Endothelial cell of hepatic sinusoid (primary cell): Measurements from ENCODE around the gene SLC35C1.
"Not testable (repeated sequence)": the region's sequence is repeated elsewhere in the genome, so short reads cannot be mapped to it uniquely, and the experiment has no call there.

Experiments
- in situ Hi-C: cut with HindIII; loops from 2 replicates; pipeline ENCODE4 v1.10.0; 2017; ENCODE audit warnings: low sequenced_read_pairs

The SLC35C1 gene

DNA sequence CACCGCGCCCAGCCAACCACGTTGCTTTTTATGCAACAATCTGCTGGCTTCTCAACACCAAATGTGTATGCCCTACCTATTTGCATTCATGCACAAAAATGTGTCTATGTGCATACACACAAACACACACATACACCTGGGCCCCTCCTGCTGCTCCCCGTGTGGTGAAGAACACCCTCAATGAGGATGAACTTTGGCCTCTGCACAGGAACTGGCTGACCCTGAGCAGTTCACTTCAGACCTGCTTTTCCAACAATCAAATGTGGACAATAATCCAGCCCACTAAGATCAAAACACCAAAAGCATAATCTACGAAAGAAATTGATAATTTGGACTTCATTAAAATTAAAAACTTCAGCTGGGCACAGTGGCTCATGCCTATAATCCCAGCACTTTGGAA, 25.3 kb upstream of the SLC35C1 start:
- in situ Hi-C loops, result no loop called here

DNA sequence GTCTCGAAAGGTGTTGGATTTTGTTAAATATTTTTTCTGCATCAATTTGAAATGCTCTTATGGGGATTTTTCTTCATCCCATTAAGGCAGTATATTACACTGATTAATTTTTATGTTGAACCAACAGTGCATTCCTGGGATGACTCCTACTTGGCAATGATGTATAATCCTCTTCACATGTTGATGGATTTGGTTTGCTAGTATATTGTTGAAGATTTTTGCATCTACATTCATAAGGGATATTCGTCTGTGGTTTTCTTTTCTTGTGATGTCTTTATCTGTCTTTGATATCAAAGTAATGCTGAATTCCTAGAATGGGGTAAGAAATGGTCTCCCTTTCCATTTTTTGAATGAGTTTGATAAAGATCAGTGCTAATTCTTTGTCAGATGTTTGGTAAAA, 18.7 kb upstream of the SLC35C1 start:
- in situ Hi-C loops, result no loop called here

DNA sequence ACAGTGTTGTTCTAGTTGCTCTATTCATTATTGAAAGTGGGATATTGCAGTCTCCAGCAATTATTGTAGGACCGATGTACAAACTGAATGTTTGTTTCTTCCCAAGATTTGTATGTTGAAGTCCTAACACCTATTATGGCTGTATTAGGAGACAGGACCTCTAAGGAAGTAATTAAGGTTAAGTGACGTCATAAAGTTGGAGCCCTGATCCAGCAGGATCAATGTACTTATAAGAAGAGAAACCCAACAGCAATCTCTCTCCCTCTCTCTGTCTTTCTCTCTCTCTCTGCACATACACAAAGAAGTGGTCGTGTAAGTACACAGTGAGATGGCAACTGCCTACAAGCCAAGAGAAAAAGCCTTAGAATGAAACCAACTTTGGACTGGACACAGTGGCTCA, 16.1 kb upstream of the SLC35C1 start:
- in situ Hi-C loops, result no loop called here

GRCh38 chr11:45791524-45791923, 13.4 kb upstream of the SLC35C1 start:
- in situ Hi-C loops, result no loop called here

- in situ Hi-C loops, result no loop called here
Measured at GRCh38 chr11:45794169-45794568, 10.8 kb upstream of the SLC35C1 start.

DNA sequence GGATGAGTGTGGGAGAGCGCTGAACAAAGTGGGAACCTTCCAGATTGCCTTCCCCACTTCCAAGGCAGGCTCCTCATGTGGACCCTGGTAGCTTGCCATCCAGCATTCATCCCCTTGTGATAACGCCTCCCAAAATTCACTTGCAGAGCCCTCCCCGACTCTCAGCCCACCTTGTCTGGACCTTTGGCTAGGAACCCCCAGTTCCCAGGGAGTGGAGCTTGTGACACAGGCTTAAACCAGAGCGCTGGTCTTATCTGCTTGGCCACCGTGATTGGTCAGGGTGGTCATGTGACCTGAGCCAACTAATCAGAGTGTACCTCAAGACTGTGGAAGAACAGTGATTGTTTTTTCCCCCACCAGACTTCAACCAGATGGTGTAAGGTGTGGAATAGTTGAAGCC, 9.6 kb upstream of the SLC35C1 start:
- in situ Hi-C loops, result no loop called here

DNA sequence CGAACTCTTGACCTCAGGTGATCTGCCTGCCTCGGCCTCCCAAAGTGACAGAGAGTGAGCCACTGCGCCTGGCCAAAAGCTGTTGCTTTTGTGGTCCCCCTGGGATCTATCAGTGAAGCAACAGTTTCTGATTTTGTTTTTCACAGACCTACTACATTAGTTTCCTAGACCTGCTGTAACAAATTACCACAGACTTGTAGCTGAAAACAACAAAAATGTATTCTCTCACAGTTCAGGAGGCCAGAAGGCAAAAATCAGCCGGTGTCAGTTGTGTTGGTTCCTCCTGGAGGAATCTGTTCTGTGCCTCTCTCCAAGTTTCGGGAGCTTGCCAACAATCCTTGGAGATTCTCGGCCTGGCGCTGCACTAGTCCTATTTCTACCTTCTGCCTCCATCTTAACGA, 8.5 kb upstream of the SLC35C1 start:
- in situ Hi-C loops, result no loop called here

GRCh38 chr11:45798793-45799441, 6.0 kb upstream of the SLC35C1 start:
- in situ Hi-C loops, result no loop called here

DNA sequence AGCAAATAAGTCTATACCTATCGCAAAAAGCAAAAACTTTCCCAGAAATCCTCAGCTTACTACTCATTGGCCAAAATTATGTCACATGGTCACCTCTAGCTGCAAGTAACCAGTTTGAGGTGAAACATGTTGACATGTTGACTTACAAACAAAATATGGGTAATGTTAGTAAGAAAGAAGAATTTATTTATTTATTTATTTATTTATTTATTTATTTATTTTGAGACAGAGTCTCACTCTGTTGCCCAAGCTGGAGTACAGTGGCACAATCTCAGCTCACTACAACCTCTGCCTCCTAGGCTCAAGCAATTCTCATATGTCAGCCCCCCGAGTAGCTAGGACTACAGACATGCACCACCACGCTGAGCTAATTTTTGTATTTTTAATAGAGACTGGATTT, 5.4 kb upstream of the SLC35C1 start:
- in situ Hi-C loops, result no loop called here

- in situ Hi-C loops, result no loop called here
Measured at GRCh38 chr11:45800261-45800660, 4.7 kb upstream of the SLC35C1 start.

GRCh38 chr11:45801723-45802315, 3.1 kb upstream of the SLC35C1 start:
- in situ Hi-C loops, result no loop called here

DNA sequence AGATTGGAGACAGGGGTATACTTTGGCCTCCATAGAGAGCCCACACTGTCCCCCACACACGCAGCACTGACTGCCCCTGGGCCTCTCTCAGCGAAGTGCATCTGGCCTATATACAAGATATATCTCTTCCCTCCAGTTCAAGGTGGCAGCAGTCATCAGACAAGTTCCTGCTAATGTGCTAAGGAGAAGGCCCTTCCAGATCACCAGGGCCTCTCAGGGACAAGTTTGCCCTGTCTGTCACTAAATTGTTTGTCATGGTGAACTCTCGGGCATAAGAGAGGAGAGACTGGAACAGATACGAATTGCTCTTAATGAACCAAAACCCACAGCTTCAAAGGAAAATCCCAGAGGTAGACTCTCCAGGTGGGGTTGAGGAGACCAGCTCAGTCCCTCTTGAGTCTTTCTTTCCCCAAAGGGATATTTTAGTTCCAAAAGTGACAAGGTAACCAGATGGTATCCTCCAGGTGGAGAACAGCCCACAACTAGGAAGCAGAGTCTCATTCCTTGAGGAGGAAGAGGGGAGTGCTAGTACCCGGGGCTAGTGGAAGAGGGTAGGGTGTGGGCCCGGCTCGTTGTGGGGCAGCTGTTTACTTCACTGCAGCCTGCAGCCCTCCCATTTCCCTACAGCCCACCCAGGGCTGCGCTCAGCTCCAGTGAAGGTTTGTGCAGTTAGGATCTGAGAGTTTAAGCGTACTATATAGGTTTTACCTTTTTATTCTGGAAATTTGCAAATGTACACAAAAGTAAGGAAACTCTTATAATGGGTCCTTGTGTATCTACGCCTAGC, 2.2 kb upstream of the SLC35C1 start:
- in situ Hi-C loops, result no loop called here

DNA sequence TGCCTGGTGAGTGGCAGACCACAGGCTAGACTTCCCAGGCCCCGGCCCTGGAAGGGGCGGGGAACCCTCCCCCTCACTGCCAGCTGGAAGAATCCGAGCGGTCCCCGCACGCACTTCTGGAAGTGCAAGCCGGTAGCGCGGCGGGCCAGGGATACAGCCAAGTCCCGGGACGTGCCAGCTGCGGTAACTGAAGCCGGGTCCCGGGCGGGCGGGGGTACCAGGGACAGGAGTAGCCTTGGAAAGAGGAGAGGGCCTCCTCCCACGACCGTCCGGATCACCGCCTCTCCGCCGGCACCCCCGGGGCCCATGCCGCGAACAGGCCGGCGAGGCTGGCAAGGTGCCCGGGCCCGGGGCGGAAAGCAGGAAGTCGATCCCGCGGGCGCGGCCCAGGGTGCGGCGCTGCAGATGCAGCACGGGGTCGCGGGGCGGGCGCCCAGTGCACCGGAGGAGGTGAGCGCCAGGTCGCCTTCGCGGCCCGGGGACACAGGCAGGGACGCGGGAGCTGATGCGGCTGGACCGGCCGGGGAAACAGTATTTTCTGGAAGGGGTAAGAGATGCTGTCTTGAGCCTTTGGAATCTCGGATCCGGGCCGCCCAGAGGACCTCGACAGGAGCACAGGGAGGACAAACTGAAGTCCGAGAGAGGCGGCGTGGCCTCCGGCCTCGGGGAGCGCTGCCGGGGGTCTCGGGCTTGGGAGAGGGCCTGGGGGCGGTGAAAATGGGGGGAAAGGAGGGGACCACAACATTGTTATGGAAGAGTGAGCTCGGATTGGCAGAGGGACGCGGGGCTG, 783 bp upstream of the SLC35C1 start:
- in situ Hi-C loops, result no loop called here

- in situ Hi-C loops, result no loop called here
Measured at GRCh38 chr11:45805305-45806071, 539 bp downstream of the SLC35C1 start.

DNA sequence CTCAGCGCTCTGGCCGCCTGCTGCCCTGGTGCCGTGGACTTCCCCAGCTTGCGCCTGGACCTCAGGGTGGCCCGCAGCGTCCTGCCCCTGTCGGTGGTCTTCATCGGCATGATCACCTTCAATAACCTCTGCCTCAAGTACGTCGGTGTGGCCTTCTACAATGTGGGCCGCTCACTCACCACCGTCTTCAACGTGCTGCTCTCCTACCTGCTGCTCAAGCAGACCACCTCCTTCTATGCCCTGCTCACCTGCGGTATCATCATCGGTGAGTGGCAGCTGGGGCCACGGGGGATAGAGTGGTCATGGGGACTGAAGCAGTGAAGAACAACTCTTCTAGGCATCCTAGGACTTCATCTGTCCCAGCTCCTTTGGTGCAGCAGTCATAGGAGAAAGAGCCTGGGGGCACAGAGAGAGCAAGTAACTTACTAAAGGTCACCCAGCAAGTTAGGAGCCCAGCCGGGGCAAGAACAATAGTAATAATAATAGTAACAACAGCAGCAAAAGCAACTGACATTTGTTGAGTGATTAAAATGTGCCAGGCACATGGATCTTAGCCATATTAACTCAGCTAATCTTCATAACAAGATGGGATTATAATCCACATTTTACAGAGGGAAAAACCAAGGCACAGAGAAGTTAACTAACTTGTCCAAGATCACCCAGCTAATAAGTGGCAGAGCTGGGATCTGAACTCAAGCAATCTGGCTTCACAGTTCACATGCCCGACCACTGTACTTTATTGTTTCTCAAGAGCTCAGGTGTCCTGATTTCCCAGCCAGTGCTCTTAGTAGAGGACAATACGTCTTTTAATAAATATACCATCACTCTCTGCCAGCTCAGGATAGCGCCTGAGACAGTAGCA, 1.4 kb downstream of the SLC35C1 start:
- in situ Hi-C loops, result no loop called here

GRCh38 chr11:45806937-45807791, 2.2 kb downstream of the SLC35C1 start:
- in situ Hi-C loops, result no loop called here

GRCh38 chr11:45807792-45808238, 2.9 kb downstream of the SLC35C1 start:
- in situ Hi-C loops, result no loop called here

DNA sequence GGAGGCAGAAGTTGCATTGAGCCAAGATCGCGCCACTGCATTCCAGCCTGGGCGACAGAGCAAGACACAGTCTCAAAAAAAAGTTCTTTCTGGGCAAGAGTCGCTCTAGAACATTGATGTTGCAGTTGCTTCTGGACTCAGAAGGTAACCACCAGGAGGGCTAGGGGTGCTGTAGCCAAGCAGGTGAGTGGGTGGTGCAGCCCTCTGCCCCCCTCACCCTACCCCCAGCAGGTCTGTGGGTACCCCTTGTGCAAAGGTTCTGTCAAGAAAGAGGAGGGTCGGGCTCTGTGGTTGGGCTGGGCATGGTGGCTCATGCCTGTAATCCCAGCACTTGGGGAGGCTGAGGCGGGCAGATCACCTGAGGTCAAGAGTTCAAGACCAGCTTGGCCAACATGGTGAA, 3.5 kb downstream of the SLC35C1 start:
- in situ Hi-C loops, result not testable (repeated sequence)
